Osteocyte (in vitro differentiated cells): ENCODE results near the gene PABPN1L. TPM values are rescaled to one million over a fixed set of nuclear protein-coding genes. Genes with fewer than 3 reads are reported as not detected.

ENCODE experiments used
- DNase-seq: peaks from one replicate; pipeline ENCODE4 v3.0.0; 2021; ENCODE audit warnings: mixed read lengths; ENCODE audit not compliant: unreplicated experiment; ENCODE audit errors: extremely low spot score
- H3K27ac Mint-ChIP-seq: one replicate; pipeline ENCODE4 v1.8.0; 2021; ENCODE audit warnings: mild to moderate bottlenecking, mixed read lengths; ENCODE audit not compliant: unreplicated experiment
- H3K27me3 Mint-ChIP-seq: one replicate; pipeline ENCODE4 v1.8.0; 2021; ENCODE audit warnings: mixed read lengths; ENCODE audit not compliant: unreplicated experiment
- H3K36me3 Mint-ChIP-seq: one replicate; pipeline ENCODE4 v1.8.0; 2021; ENCODE audit warnings: mixed read lengths; ENCODE audit not compliant: unreplicated experiment
- H3K4me1 Mint-ChIP-seq: one replicate; pipeline ENCODE4 v1.8.0; 2021; ENCODE audit warnings: mixed read lengths; ENCODE audit not compliant: unreplicated experiment
- H3K4me3 Mint-ChIP-seq: one replicate; pipeline ENCODE4 v1.8.0; 2021; ENCODE audit warnings: mild to moderate bottlenecking, moderate library complexity, mixed read lengths; ENCODE audit not compliant: unreplicated experiment
- H3K9me3 Mint-ChIP-seq: one replicate; pipeline ENCODE4 v1.8.0; 2021; ENCODE audit warnings: mixed read lengths; ENCODE audit not compliant: unreplicated experiment
- total RNA-seq: library from RNA; stranded (reverse); gene quantifications from 2 replicates; pipeline ENCODE4 v1.2.1, GENCODE V29; 2021
- TF ChIP-seq, protein P1 (sequence below): fragments of 200-600 bp; sonication (generic); IDR thresholded peaks from 2 replicates; pipeline ENCODE4 v1.5.0; 2021; ENCODE audit warnings: antibody characterized with exemption, mild to moderate bottlenecking, moderate library complexity

Gene PABPN1L
- total RNA-seq, 1 donor from 2014 or later, result not detected

DNA sequence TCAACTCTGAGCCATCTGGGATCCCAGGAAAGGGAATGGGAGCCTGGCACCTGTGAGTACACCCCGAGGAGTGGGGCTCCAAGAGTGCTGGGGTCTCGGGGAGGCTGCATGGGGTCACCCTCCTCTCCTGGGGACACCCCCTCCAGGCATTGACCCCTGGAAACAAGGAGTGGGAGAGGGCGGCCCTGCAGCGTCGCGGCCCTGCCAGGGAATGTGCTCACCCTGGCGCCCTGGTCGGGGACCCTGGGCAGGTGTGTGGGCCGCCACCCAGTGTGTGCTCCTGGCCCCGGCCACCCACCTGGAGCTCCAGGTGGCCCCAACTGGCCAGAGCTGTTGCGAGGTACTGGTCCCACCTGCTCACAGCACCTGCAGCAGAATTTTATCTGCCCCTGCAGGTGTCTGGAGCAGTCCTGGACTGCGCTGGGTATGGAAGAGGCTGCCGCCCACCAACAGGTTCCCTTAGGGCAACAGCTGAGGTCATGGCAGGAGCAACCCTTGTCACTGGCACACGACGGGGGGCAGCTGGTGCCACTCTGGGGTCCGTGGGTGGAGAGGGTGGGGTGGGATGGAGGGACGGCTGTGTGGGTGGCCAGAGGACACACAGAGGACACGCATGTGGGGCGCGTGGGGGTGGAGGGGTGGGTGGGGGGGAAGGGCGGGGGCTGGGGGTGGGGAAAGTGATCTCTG is 5.4 kb upstream of the PABPN1L start:
- Mint-ChIP-seq H3K9me3 (no peaks in the 10 kb centered on the region), H3K36me3 (no peaks in the 10 kb centered on the region), H3K4me3 (no peak overlapping the region), H3K27me3 (peaks cover 23% of the 10 kb centered on the region), H3K27ac (no peak overlapping the region), H3K4me1 (no peaks in the 10 kb centered on the region)
- TF ChIP-seq, protein P1, sequence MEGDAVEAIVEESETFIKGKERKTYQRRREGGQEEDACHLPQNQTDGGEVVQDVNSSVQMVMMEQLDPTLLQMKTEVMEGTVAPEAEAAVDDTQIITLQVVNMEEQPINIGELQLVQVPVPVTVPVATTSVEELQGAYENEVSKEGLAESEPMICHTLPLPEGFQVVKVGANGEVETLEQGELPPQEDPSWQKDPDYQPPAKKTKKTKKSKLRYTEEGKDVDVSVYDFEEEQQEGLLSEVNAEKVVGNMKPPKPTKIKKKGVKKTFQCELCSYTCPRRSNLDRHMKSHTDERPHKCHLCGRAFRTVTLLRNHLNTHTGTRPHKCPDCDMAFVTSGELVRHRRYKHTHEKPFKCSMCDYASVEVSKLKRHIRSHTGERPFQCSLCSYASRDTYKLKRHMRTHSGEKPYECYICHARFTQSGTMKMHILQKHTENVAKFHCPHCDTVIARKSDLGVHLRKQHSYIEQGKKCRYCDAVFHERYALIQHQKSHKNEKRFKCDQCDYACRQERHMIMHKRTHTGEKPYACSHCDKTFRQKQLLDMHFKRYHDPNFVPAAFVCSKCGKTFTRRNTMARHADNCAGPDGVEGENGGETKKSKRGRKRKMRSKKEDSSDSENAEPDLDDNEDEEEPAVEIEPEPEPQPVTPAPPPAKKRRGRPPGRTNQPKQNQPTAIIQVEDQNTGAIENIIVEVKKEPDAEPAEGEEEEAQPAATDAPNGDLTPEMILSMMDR, result no peak
- DNase-seq, result no peak

DNA sequence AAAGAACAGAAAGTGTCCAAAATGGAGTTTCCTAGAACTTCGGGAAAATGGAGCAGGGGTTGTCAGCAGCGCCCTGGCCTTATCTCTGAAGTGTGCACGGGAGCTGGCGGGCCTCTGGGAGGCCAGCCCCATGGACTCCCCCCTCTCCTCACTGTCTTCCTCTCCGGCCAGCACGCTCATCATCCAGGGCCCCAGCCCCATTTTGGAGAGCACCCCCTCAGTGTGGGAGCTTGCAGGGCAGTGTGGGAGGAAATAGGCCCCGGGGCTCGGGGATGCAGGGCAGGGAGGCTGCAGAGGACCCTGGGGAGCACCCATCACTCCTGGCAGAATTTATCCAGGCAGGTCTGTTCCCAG is 4.9 kb upstream of the PABPN1L start:
- Mint-ChIP-seq H3K36me3 (no peaks in the 10 kb centered on the region), H3K4me3 (no peak overlapping the region), H3K9me3 (no peaks in the 10 kb centered on the region), H3K27me3 (peaks cover 20% of the 10 kb centered on the region), H3K27ac (no peak overlapping the region), H3K4me1 (no peaks in the 10 kb centered on the region)
- no peak for DNase-seq
- TF ChIP-seq, protein P1, result no peak

DNA sequence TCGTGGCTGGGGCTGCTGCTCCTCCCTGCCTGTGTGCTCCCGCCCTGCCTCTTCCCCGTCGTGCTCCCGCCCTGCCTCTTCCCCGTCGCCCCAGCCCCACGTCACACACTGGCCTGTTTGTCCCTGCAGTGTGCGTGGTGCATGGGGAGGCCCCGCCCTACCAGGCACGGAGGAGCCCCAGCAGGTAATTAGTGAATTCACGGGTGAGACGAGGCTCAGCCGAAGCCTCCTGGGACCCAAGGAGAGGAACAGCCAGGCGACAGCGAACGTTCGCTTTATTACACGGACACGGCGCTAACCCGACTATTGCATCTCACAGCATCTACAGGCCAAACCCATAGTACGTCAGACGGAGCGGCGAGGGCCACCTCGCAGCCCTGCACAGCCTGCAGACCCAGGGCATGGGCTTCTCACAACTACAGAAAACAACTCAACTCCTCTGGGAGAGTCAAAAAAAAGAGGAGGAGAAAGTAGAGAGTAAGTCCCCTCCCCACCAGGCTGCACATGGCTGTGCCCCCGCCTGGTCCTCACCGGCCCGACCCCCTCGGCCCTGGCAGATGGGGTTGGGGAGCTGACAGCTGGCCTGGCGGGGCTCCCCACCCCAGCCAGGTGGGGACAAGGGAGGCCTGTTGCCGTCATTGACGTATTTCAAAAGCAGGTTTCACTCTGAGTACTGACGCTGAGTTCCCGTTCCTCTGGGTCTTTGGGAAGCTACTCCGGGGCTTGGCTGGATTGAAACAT is 4.3 kb upstream of the PABPN1L start:
- H3K27ac Mint-ChIP-seq, result no peak overlapping the region
- H3K4me1 Mint-ChIP-seq, result no peaks in the 10 kb centered on the region
- no peaks in the 10 kb centered on the region for H3K9me3 Mint-ChIP-seq
- H3K36me3 Mint-ChIP-seq, result no peaks in the 10 kb centered on the region
- H3K27me3 Mint-ChIP-seq, result peaks cover 17% of the 10 kb centered on the region
- no peak for DNase-seq
- H3K4me3 Mint-ChIP-seq, result no peak overlapping the region
- TF ChIP-seq, protein P1, result no peak

DNA sequence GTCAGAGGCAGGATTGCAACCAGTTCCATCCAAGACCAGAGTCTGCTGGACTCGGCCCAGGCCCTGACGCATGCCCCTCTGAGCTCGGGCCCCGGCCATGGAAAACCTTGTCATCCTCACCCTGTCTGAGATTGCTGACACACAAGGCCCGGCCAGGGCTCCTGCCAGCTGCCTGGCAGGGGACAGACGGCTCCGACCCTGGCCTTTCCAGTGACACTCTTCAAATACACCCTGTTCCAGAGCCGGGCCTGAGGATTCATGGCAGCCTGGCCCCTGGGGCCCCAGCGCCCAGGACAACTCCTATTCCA is 3.2 kb upstream of the PABPN1L start:
- no peaks in the 10 kb centered on the region for H3K36me3 Mint-ChIP-seq
- TF ChIP-seq, protein P1, result no peak
- H3K4me3 Mint-ChIP-seq, result no peak overlapping the region
- no peak for DNase-seq
- H3K9me3 Mint-ChIP-seq, result no peaks in the 10 kb centered on the region
- peaks cover 12% of the 10 kb centered on the region for H3K27me3 Mint-ChIP-seq
- no peaks in the 10 kb centered on the region for H3K4me1 Mint-ChIP-seq
- no peak overlapping the region for H3K27ac Mint-ChIP-seq

DNA sequence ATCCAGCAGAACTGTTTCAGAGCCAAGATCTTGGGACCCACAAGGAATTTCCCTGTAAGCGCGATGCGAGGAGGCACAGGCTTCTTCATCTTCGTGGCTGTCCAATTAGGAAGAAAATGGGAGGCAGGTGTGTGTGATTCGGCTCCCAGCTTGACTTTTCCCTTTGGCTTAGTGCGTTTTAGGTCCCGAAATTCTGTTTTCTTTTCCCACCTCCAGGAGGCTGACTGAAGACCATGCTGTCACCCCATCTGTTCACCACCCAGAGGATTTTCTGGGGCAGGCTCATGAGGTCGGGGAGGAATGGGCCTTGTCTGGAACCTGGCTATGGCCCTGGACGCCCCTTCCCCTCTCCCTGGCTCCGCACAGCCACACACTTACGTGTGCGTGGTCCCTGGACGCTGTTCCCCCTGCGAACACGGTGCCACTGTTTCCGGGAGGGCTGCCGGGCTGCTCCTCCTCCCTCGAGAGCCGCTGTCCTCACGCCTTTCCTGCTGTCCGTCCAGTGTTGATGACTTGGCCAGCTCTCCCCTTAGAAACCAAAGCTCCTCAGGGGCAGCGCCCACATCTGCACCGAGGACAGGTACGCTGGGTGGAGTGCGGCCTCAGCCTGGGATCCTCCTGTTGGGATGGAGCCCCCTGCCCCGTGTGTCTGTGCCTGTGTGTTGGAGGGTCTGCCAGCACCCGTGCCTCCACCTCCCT is 2.7 kb upstream of the PABPN1L start:
- H3K27me3 Mint-ChIP-seq, result peaks cover 12% of the 10 kb centered on the region
- no peak overlapping the region for H3K27ac Mint-ChIP-seq
- TF ChIP-seq, protein P1, result no peak
- no peaks in the 10 kb centered on the region for H3K4me1 Mint-ChIP-seq
- no peak overlapping the region for H3K4me3 Mint-ChIP-seq
- DNase-seq, result no peak
- H3K9me3 Mint-ChIP-seq, result no peaks in the 10 kb centered on the region
- no peaks in the 10 kb centered on the region for H3K36me3 Mint-ChIP-seq
